Lower leg skin (tissue), 4 donors: Measurements from ENCODE around the gene CACNA1B. TPM values are rescaled to one million over a fixed set of nuclear protein-coding genes. Genes with fewer than 3 reads are reported as not detected.

Experiments
- DNase-seq, 2 donors: peaks; one replicate each; pipeline ENCODE4 v3.0.0-alpha.2; 2019; ENCODE audit warnings: low spot score in 2 of 2
- H3K4me3 ChIP-seq: fragments of 200-600 bp; sonication (generic); 2 replicates; pipeline ENCODE4 v1.5.1; 2017; ENCODE audit warnings: mild to moderate bottlenecking, low read depth; ENCODE audit not compliant: poor library complexity, severe bottlenecking
- POLR2A ChIP-seq, 2 donors: fragments of 450-650 bp; IDR thresholded peaks; one replicate each; pipeline ENCODE4 v1.6.1; 2016 to 2017; ENCODE audit warnings: antibody characterized with exemption in 2 of 2, mild to moderate bottlenecking in 1 of 2, moderate library complexity in 1 of 2
- WGBS, 2 donors: methylation state at CpG; one replicate each; pipeline ENCODE4 v1.1.5; 2018; 5-methylcytosine and 5-hydroxymethylcytosine counted together
- intact Hi-C: fragments of 100-400 bp; cut with DNase I; formaldehyde crosslinking; loops from one replicate; pipeline ENCODE4 v1.15.0; 2023; ENCODE audit warnings: low total_unique reads
- total RNA-seq, 4 donors: library from RNA; depleted of rRNA; stranded (reverse); fragments of >200 nt; gene quantifications; one replicate each; pipeline ENCODE4 v1.1.0, GENCODE V29; 2016
- TF ChIP-seq, protein P1 (sequence below), 3 donors: fragments of 450-650 bp; IDR thresholded peaks; one replicate each; pipeline ENCODE4 v1.5.1; 2016; ENCODE audit warnings: antibody characterized with exemption in 3 of 3, mild to moderate bottlenecking in 3 of 3, moderate library complexity in 2 of 3

Gene CACNA1B
- total RNA-seq, 4 donors from 2014 or later: not detected

DNA sequence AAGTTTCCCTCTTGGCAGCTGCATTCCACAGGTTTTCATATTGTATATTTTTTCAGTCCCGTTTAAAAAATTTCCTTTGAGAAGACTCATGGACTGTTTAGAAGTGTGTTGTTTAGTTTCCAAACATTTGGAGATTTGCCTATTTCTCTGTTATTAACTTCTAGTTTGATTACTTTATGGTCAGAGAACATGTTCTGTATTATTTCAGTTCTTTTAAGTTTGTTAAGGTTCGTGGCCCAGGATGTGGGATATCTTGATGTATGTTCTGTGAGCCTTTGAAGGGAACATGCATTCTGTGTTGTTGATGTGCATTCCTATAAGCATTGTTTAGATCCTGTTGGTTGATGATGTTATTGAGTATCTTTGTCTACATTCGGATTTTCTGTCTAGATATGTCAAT lies 153.6 kb downstream of the CACNA1B start:
- intact Hi-C loops: no loop called here
- H3K4me3 ChIP-seq: no peak overlapping the region
- no peak for DNase-seq
- WGBS, 2 donors: 72 to 74% methylated on average over 3 of the region's 3 CpGs
- no peak for TF ChIP-seq POLR2A (IDR thresholded peaks at IDR 0.05)
- TF ChIP-seq, protein P1, sequence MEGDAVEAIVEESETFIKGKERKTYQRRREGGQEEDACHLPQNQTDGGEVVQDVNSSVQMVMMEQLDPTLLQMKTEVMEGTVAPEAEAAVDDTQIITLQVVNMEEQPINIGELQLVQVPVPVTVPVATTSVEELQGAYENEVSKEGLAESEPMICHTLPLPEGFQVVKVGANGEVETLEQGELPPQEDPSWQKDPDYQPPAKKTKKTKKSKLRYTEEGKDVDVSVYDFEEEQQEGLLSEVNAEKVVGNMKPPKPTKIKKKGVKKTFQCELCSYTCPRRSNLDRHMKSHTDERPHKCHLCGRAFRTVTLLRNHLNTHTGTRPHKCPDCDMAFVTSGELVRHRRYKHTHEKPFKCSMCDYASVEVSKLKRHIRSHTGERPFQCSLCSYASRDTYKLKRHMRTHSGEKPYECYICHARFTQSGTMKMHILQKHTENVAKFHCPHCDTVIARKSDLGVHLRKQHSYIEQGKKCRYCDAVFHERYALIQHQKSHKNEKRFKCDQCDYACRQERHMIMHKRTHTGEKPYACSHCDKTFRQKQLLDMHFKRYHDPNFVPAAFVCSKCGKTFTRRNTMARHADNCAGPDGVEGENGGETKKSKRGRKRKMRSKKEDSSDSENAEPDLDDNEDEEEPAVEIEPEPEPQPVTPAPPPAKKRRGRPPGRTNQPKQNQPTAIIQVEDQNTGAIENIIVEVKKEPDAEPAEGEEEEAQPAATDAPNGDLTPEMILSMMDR (IDR thresholded peaks at IDR 0.05): no peak

GRCh38 chr9:138033950-138034349 lies 156.4 kb downstream of the CACNA1B start:
- DNase-seq: no peak
- WGBS, 2 donors: 88 to 94% methylated on average over 4 of the region's 4 CpGs
- intact Hi-C loops: no loop called here

DNA sequence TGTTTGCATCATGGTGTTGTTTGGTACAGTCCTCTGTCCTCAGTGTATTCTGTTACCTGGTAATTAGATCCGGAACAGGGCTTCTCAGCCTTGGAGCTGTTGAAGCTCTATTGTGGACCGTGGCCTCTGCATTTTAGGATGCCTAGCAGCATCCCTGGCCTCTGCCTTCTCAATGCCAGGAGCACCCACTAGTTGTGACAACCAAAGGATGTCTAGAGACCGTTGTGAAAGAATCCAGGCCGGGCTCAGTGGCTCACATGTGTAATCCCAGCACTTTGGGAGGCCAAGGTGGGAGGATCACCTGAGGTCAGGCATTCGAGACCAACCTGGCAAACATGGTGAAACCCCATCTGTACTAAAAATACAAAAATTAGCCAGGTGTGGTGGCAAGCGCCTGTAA lies 159.6 kb downstream of the CACNA1B start:
- intact Hi-C loops: no loop called here
- H3K4me3 ChIP-seq: no peak overlapping the region
- WGBS, 2 donors: 85 to 94% methylated on average over 6 of the region's 6 CpGs
- DNase-seq: peak in 1 of 2 donors; percentile 62
- TF ChIP-seq, protein P1 (IDR thresholded peaks at IDR 0.05): no peak
- no peak for TF ChIP-seq POLR2A (IDR thresholded peaks at IDR 0.05)

More at GRCh38 chr9:138033950-138034349, 156.4 kb downstream of the CACNA1B start:
- no peak for TF ChIP-seq POLR2A (IDR thresholded peaks at IDR 0.05)
- TF ChIP-seq, protein P1 (IDR thresholded peaks at IDR 0.05): no peak
- H3K4me3 ChIP-seq: no peak overlapping the region

GRCh38 chr9:138038244-138038671 lies 160.7 kb downstream of the CACNA1B start:
- peak in 1 of 2 donors; percentile 58 for DNase-seq
- 49 to 61% methylated on average over 7 of the region's 7 CpGs for WGBS, 2 donors
- intact Hi-C loops: no loop called here
- H3K4me3 ChIP-seq: no peak overlapping the region
- TF ChIP-seq POLR2A (IDR thresholded peaks at IDR 0.05): no peak

DNA sequence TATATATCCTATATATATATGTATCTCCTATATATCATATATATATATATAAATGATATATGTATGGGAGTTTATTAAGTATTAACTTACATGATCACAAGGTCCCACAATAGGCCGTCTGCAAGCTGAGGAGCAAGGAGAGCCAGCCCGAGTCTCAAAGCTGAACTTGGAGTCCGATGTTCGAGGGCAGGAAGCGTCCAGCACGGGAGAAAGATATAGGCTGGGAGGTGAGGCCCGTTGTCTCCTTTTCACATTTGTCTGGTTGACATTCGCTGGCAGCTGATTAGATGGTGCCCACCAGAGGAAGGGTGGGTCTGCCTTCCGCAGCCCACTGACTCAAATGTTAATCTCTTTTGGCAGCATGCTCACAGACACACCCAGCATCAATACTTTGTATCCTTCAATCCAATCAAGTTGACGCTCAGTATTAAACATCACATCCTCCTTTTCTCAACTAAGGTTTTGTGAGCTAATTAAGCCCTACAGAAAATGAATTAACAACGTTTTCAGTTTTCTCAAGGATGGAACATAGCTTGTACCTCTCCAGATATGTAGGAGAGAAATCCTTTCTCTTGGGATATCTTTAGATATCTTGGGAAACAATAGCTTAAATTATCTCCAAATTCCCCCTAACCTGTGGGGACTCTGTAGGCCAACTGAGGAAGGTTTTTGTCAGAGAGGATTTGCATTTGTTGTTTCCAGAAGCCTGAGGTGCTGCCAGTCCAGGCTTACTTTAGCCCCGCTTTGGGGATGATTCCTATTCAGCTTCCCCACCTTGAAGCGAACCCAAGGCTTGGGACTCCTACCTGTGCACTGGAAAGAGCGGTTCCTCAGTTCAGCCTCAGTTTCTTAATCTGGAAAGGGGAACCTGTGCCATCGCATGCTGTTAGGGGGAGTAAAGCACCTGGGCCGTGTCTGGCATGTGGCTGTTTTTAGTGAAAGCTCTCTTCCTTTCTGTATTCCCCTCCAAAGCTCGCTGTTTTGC lies 163.2 kb downstream of the CACNA1B start:
- TF ChIP-seq, protein P1 (IDR thresholded peaks at IDR 0.05): no peak
- TF ChIP-seq POLR2A (IDR thresholded peaks at IDR 0.05): no peak
- WGBS, 2 donors: 85 to 88% methylated on average over 17 of the region's 17 CpGs
- intact Hi-C loops: no loop called here
- H3K4me3 ChIP-seq: no peak overlapping the region
- DNase-seq: no peak

- intact Hi-C loops: no loop called here
- peak in 1 of 2 donors; percentile 29 for DNase-seq
- H3K4me3 ChIP-seq: no peak overlapping the region
- TF ChIP-seq, protein P1 (IDR thresholded peaks at IDR 0.05): no peak
- TF ChIP-seq POLR2A (IDR thresholded peaks at IDR 0.05): no peak
- WGBS, 2 donors: 86 to 89% methylated on average over 7 of the region's 7 CpGs
Observed at GRCh38 chr9:138042146-138042545, 164.6 kb downstream of the CACNA1B start.
